ENCODE results near the gene DDX49. TPM values are rescaled to one million over a fixed set of nuclear protein-coding genes. Genes with fewer than 3 reads are reported as not detected.

DDX49 gene
- total and polyA plus RNA-seq, 9 of the 15 experiments (the other 6 are each of a cell fraction or from before 2014, with no cell fraction given) = 1.1 to 113 (median 45.7) TPM

DNA sequence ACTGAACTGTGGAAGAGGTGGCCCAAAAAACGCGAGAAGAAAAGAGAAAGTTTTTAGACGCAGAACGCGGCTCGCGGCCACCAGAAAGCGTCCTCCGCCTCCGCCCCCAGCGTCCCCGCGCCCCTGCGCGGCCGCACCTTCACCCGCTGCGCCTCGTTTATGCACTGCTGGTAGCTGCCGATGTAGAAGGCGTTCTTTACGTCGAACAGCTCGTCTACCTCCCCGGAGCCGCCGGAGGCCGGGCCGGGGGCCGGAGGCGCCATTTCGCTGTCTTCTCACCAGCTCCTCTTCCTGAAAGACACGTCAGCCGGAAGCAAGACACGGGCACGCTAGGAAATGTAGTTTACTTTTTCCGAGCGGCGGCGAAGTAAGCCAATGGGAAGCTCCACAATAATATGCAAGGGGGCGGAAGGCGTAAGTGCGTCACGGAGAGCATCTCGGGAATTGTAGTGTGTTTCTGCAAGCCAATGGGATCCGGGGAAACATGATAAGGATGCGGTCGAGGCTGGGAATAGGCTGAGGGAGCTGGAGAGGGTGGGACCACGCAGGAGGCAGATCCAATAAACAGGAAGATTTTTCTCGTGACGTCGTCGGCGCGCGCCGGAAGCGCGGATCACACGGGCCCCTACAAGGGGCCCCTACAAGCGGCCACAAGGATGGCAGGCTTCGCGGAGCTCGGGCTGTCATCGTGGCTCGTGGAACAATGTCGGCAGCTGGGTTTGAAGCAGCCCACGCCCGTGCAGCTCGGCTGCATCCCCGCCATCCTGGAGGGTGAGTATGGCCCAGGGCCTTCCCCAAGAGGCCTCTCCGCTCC lies at the start of gene DDX49, which contains the start of gene COPE (continued):
- TF ChIP-seq ETV5 (CRISPR knock-in tag; IDR thresholded peaks at IDR 0.05; ENCODE audit: low read depth) (peak; percentile 83; the same call in 1 of the 2 replicates), TAF15 (IDR thresholded peaks at IDR 0.05; ENCODE audit: low read depth, low read length) (no peak), FOXA3 (CRISPR knock-in tag; conservative IDR thresholded peaks at IDR 0.05 in 1 of 2, IDR thresholded peaks at IDR 0.05 in 1 of 2) (peak; percentile 22 to 76; a peak in 1 of 4 replicates), GABPB1 (CRISPR knock-in tag; IDR thresholded peaks at IDR 0.05) (peak; percentile 98), SIN3B (IDR thresholded peaks at IDR 0.05; ENCODE audit: low read depth) (peak; percentile 97), SNRNP70 (optimal IDR thresholded peaks at IDR 0.05; ENCODE audit: low read depth, low read length) (no peak), ZNF316 (IDR thresholded peaks at IDR 0.05) (no peak), KAT7 (CRISPR knock-in tag; IDR thresholded peaks at IDR 0.05; ENCODE audit: borderline replicate concordance) (peak; percentile 54; the same call in 1 of the 2 replicates), DPF2 (IDR thresholded peaks at IDR 0.05) (0 out of 2 replicates have a peak, but pooled peaks have one; percentile 26), NR3C1 (CRISPR knock-in tag; IDR thresholded peaks at IDR 0.05) (no peak), SMARCA5 (IDR thresholded peaks at IDR 0.05) (no peak), ELF1 (tag; IDR thresholded peaks at IDR 0.05) (peak; percentile 100), CBX1 (IDR thresholded peaks at IDR 0.05; ENCODE audit: low read depth) (0 out of 2 replicates have a peak, but pooled peaks have one; percentile 23), SREBF1 (IDR thresholded peaks at IDR 0.05; ENCODE audit: borderline replicate concordance, low read depth, low read length) (peak; percentile 46; the same call in 1 of the 2 replicates), NR2C1 (IDR thresholded peaks at IDR 0.05) (peak; percentile 73), NR2C1 (tag; IDR thresholded peaks at IDR 0.05) (peak; percentile 67), NBN (IDR thresholded peaks at IDR 0.05; ENCODE audit: low read depth) (peak; percentile 70; the same call in 1 of the 2 replicates), ZFP36 (IDR thresholded peaks at IDR 0.05; ENCODE audit: low read depth, low read length, partially characterized antibody) (no peak), NCOA6 (IDR thresholded peaks at IDR 0.05) (no peak), MAZ (CRISPR knock-in tag; conservative IDR thresholded peaks at IDR 0.05 in 1 of 2, IDR thresholded peaks at IDR 0.05 in 1 of 2) (peak; percentile 49 to 59; a peak in 3 of 4 replicates), ERF (CRISPR knock-in tag; IDR thresholded peaks at IDR 0.05) (peak; percentile 41; the same call in 1 of the 2 replicates), NRF1 (conservative IDR thresholded peaks at IDR 0.05 in 1 of 2, IDR thresholded peaks at IDR 0.05 in 1 of 2) (peak; percentile 56 to 64), POLR2H (tag; IDR thresholded peaks at IDR 0.05; ENCODE audit: low read depth) (peak; percentile 93), ETV6 (IDR thresholded peaks at IDR 0.05; ENCODE audit: borderline replicate concordance in 1 of 2, low read depth in 2 of 2, low read length in 1 of 2) (no peak), ETV6 (CRISPR knock-in tag; IDR thresholded peaks at IDR 0.05; ENCODE audit: borderline replicate concordance) (no peak), CC2D1A (IDR thresholded peaks at IDR 0.05) (no peak), SAP30 (IDR thresholded peaks at IDR 0.05; ENCODE audit: borderline replicate concordance, insufficient read depth, low read depth, low read length, poor library complexity, severe bottlenecking) (peak; percentile 99)
- TF ChIP-seq, protein P1, sequence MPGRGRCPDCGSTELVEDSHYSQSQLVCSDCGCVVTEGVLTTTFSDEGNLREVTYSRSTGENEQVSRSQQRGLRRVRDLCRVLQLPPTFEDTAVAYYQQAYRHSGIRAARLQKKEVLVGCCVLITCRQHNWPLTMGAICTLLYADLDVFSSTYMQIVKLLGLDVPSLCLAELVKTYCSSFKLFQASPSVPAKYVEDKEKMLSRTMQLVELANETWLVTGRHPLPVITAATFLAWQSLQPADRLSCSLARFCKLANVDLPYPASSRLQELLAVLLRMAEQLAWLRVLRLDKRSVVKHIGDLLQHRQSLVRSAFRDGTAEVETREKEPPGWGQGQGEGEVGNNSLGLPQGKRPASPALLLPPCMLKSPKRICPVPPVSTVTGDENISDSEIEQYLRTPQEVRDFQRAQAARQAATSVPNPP (IDR thresholded peaks at IDR 0.05; ENCODE audit: borderline replicate concordance, insufficient read depth, insufficient read length) = no peak
- TF ChIP-seq, protein P2, sequence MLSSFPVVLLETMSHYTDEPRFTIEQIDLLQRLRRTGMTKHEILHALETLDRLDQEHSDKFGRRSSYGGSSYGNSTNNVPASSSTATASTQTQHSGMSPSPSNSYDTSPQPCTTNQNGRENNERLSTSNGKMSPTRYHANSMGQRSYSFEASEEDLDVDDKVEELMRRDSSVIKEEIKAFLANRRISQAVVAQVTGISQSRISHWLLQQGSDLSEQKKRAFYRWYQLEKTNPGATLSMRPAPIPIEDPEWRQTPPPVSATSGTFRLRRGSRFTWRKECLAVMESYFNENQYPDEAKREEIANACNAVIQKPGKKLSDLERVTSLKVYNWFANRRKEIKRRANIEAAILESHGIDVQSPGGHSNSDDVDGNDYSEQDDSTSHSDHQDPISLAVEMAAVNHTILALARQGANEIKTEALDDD (IDR thresholded peaks at IDR 0.05) = no peak

Data from K562 (cell line).